ENCODE measurements around the gene ZNHIT1. TPM values are rescaled to one million over a fixed set of nuclear protein-coding genes. Genes with fewer than 3 reads are reported as not detected.

Gene ZNHIT1
- total and polyA plus RNA-seq, 2 of the 8 experiments (the other 6 are each of a cell fraction or from before 2014, with no cell fraction given), result 38.2 to 61.7 TPM

- TF ChIP-seq EGR1 (IDR thresholded peaks at IDR 0.05; ENCODE audit: borderline replicate concordance, low read depth, low read length), result peak; percentile 83; the same call in 1 of the 2 replicates
- no peak for TF ChIP-seq CHD7 (IDR thresholded peaks at IDR 0.05; ENCODE audit: insufficient replicate concordance, low read length)
- no peak for TF ChIP-seq BACH1 (IDR thresholded peaks at IDR 0.05; ENCODE audit: low read length)
- peak; percentile 79; the same call in 1 of the 2 replicates for TF ChIP-seq GABPA (IDR thresholded peaks at IDR 0.05; ENCODE audit: borderline replicate concordance, insufficient read depth, low read length)
- peak; percentile 4 to 53; a peak in 3 of 4 replicates for TF ChIP-seq HDAC2 (IDR thresholded peaks at IDR 0.05; ENCODE audit: borderline replicate concordance in 1 of 2, low read depth in 2 of 2, low read length in 2 of 2)
- peak; percentile 72 to 87 for TF ChIP-seq SIN3A (conservative IDR thresholded peaks at IDR 0.05 in 1 of 2, IDR thresholded peaks at IDR 0.05 in 1 of 2; ENCODE audit: low read depth in 1 of 2, low read length in 2 of 2)
- peak in 1 of 2 experiments; percentile 28; a peak in 3 of 4 replicates for TF ChIP-seq RAD21 (IDR thresholded peaks at IDR 0.05 in 1 of 2, conservative IDR thresholded peaks at IDR 0.05 in 1 of 2; ENCODE audit: low read depth in 2 of 2, low read length in 2 of 2)
- TF ChIP-seq SIX5 (IDR thresholded peaks at IDR 0.05; ENCODE audit: low read depth, low read length), result peak; percentile 41
These were observed at the start of gene ZNHIT1, which contains the start of gene PLOD3 (continued) for GRCh38 chr7:101217388-101218235.
